Measurements from ENCODE around the gene KCNJ4. TPM values are rescaled to one million over a fixed set of nuclear protein-coding genes. Genes with fewer than 3 reads are reported as not detected.
A peak's percentile ranks its signal among the peaks of the same experiment; 100 is the strongest.

The KCNJ4 gene
- total and polyA plus RNA-seq, 10 of the 15 experiments (the other 5 are each of a cell fraction or from before 2014, with no cell fraction given): not detected

GRCh38 chr22:38453996-38454352, 1.0 kb downstream of the KCNJ4 start:
- H3K9ac ChIP-seq (ENCODE audit: control insufficient read depth, insufficient read depth, low read length): no peak overlapping the region
- peaks cover 6% of the 10 kb centered on the region; the same call in 1 of the 2 replicates for H3K4me1 ChIP-seq (ENCODE audit: control insufficient read depth, insufficient read depth, low read length)
- no TSS peak for BruUV-seq (replicated peaks)
- RAD21 ChIA-PET (ENCODE audit: unreplicated experiment): interaction anchor here (0.6 kb wide), 1 partner anchor 503 kb away, joined by 3 read pairs; no protein-coding TSS in a partner anchor
- POLR2A ChIA-PET: no interaction called here
- CTCF ChIA-PET: no interaction called here
- DNase-seq (ENCODE audit: low read depth, low spot score) (no peak), ATAC-seq (peak; percentile 18; the same call in 1 of the 3 replicates), FAIRE-seq (no peak)
- in situ Hi-C loops (cut with MboI): no loop called here
- H3K27ac ChIP-seq (ENCODE audit: control insufficient read depth, insufficient read depth): no peak overlapping the region
- H2AFZ ChIP-seq (ENCODE audit: control insufficient read depth, low read depth, low read length): no peak overlapping the region
- H3K4me3 ChIP-seq: no peak overlapping the region
- intact Hi-C loops (cut with micrococcal nuclease; ENCODE audit: unreplicated experiment): no loop called here
- SMC1A ChIA-PET (ENCODE audit: uncharacterized antibody, unreplicated experiment): no interaction called here
- no peaks in the 10 kb centered on the region for H3K79me2 ChIP-seq (ENCODE audit: control insufficient read depth, insufficient read depth, low read length)
- no peaks in the 10 kb centered on the region for H3K9me3 ChIP-seq (replicated peaks; ENCODE audit: control insufficient read depth, insufficient read depth, low read length)
- 47% methylated on average over 3 of the region's 3 CpGs for WGBS (ENCODE audit: insufficient coverage, insufficient replicate concordance, low lambda C conversion rate, missing lambda C conversion rate)
- no peaks in the 10 kb centered on the region for H3K36me3 ChIP-seq (ENCODE audit: control insufficient read depth in 2 of 2, insufficient read depth in 2 of 2, low read length in 1 of 2)
- H4K20me1 ChIP-seq (ENCODE audit: control insufficient read depth, insufficient read depth): peaks cover 3% of the 10 kb centered on the region; the same call in 1 of the 2 replicates
- H3K4me2 ChIP-seq (ENCODE audit: control insufficient read depth, insufficient read depth): no peak overlapping the region
- H3K27me3 ChIP-seq (replicated peaks in 1 of 2; ENCODE audit: control insufficient read depth in 2 of 2, insufficient read depth in 2 of 2, low read length in 1 of 2): peaks cover 16 to 18% of the 10 kb centered on the region in 2 experiments
- no peak for TF ChIP-seq CTCF (IDR thresholded peaks at IDR 0.05 in 2 of 3, conservative IDR thresholded peaks at IDR 0.05 in 1 of 3; ENCODE audit: control insufficient read depth in 2 of 3, extremely low read depth in 1 of 3, insufficient read depth in 1 of 3, low read depth in 3 of 3, low read length in 3 of 3)
- TF ChIP-seq ZNF384 (IDR thresholded peaks at IDR 0.05; ENCODE audit: borderline replicate concordance, low read depth, low read length): no peak
- TF ChIP-seq ATF3 (IDR thresholded peaks at IDR 0.05; ENCODE audit: borderline replicate concordance, extremely low read depth, low read depth, low read length): no peak
- no peak for TF ChIP-seq CEBPZ (IDR thresholded peaks at IDR 0.05; ENCODE audit: low read depth, low read length)
- TF ChIP-seq DPF2 (IDR thresholded peaks at IDR 0.05): no peak
- TF ChIP-seq YY1 (IDR thresholded peaks at IDR 0.05; ENCODE audit: low read depth, low read length): no peak
- no peak for TF ChIP-seq MTA2 (IDR thresholded peaks at IDR 0.05; ENCODE audit: low read depth)
- TF ChIP-seq NRF1 (conservative IDR thresholded peaks at IDR 0.05; ENCODE audit: low read depth, low read length): no peak
- TF ChIP-seq GATAD2B (conservative IDR thresholded peaks at IDR 0.05; ENCODE audit: low read depth): no peak
- TF ChIP-seq SPI1 (IDR thresholded peaks at IDR 0.05; ENCODE audit: borderline replicate concordance, insufficient read depth, low read depth, low read length): no peak
- no peak for TF ChIP-seq USF1 (IDR thresholded peaks at IDR 0.05; ENCODE audit: borderline replicate concordance, extremely low read length, insufficient read depth, low read depth, low read length)
- TF ChIP-seq, protein P1, sequence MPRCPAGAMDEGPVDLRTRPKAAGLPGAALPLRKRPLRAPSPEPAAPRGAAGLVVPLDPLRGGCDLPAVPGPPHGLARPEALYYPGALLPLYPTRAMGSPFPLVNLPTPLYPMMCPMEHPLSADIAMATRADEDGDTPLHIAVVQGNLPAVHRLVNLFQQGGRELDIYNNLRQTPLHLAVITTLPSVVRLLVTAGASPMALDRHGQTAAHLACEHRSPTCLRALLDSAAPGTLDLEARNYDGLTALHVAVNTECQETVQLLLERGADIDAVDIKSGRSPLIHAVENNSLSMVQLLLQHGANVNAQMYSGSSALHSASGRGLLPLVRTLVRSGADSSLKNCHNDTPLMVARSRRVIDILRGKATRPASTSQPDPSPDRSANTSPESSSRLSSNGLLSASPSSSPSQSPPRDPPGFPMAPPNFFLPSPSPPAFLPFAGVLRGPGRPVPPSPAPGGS (IDR thresholded peaks at IDR 0.05; ENCODE audit: borderline replicate concordance, insufficient read depth, low read depth, low read length, poor library complexity, severe bottlenecking): no peak
- TF ChIP-seq NFYA (IDR thresholded peaks at IDR 0.05; ENCODE audit: borderline replicate concordance, low read depth, low read length): no peak
